ENCODE measurements around the gene LUC7L2. TPM values are rescaled to one million over a fixed set of nuclear protein-coding genes. Genes with fewer than 3 reads are reported as not detected.
"Not testable (repeated sequence)": the region's sequence is repeated elsewhere in the genome, so short reads cannot be mapped to it uniquely, and the experiment has no call there.

LUC7L2 gene
- total RNA-seq, 1 donor from 2014 or later = 94.7 TPM

DNA sequence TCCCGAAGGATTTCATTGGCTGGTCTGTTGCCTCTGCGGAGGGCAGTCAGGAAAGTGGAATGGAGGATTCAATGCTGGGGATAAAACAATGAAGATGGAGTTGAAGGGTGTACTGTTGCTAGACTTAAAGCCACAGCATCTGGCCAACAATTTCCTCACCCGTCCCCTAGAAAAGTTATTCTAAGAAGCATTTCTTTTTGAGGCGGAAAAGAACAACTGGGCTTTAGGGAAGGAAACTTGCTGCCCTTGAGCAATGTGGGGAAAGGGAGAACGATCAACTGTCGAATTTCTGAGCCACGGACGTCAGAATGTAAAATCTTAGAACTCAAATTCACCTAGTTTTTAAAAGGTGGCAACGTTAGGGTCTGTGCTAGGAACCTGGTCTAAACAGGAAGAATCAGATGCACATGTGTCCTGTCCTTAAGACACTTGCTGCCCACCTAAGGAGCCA is 17.9 kb upstream of the LUC7L2 start:
- Mint-ChIP-seq H3K9me3 (ENCODE audit: low read depth) (peaks cover 5% of the 10 kb centered on the region), H3K27ac (peak overlapping the region; percentile 100), H3K27me3 (no peaks in the 10 kb centered on the region), H3K4me3 (ENCODE audit: low read depth) (peak overlapping the region; percentile 94), H3K36me3 (ENCODE audit: insufficient read depth) (peaks cover 11% of the 10 kb centered on the region), H3K4me1 (ENCODE audit: low read depth) (peaks cover 11% of the 10 kb centered on the region)
- no peak for DNase-seq (ENCODE audit: low spot score, unreplicated experiment)
- TF ChIP-seq, protein P1, sequence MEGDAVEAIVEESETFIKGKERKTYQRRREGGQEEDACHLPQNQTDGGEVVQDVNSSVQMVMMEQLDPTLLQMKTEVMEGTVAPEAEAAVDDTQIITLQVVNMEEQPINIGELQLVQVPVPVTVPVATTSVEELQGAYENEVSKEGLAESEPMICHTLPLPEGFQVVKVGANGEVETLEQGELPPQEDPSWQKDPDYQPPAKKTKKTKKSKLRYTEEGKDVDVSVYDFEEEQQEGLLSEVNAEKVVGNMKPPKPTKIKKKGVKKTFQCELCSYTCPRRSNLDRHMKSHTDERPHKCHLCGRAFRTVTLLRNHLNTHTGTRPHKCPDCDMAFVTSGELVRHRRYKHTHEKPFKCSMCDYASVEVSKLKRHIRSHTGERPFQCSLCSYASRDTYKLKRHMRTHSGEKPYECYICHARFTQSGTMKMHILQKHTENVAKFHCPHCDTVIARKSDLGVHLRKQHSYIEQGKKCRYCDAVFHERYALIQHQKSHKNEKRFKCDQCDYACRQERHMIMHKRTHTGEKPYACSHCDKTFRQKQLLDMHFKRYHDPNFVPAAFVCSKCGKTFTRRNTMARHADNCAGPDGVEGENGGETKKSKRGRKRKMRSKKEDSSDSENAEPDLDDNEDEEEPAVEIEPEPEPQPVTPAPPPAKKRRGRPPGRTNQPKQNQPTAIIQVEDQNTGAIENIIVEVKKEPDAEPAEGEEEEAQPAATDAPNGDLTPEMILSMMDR (IDR thresholded peaks at IDR 0.05; ENCODE audit: unreplicated experiment) = no peak

DNA sequence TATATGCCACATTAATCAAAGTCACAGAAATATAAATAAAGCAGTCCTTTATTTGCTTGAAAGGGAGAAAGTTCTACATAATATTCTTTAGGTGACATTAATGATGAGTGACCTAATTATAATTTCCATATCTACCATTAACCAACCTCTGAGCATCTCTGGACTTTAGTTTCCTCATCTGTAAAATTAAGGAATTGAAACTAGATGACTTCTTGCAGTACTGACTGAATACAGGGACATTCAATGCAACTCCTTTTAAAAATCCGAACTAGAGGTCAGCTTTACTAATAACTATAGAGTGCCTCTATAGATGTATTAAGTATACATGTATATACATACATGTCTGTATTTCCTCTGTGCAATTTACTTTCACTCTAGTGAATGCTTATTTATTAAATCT is 14.7 kb upstream of the LUC7L2 start:
- H3K27ac Mint-ChIP-seq = no peak overlapping the region
- peaks cover 11% of the 10 kb centered on the region for H3K4me1 Mint-ChIP-seq (ENCODE audit: low read depth)
- H3K4me3 Mint-ChIP-seq (ENCODE audit: low read depth) = no peak overlapping the region
- peaks cover 18% of the 10 kb centered on the region for H3K36me3 Mint-ChIP-seq (ENCODE audit: insufficient read depth)
- no peaks in the 10 kb centered on the region for H3K27me3 Mint-ChIP-seq
- no peaks in the 10 kb centered on the region for H3K9me3 Mint-ChIP-seq (ENCODE audit: low read depth)
- TF ChIP-seq, protein P1 (IDR thresholded peaks at IDR 0.05; ENCODE audit: unreplicated experiment) = no peak
- no peak for DNase-seq (ENCODE audit: low spot score, unreplicated experiment)

DNA sequence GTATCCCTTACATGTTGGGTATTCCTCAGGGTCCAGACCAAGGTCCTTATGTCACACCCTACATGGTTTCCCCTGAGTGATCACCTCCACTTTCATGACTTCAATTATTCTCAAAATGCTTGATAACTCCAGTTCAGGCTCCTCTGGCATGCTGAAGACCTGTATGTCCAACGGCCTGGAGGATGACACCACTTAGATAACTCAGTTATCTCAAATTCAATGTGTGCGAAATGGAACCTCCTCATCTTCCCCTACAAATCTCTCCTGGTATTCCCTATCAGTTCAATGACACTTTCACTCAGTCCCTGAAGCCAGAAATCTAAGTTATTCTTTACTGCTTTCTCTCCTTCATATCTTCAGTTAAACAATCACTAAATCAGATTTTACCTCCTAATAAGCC is 8.7 kb upstream of the LUC7L2 start:
- no peak overlapping the region for H3K4me3 Mint-ChIP-seq (ENCODE audit: low read depth)
- H3K9me3 Mint-ChIP-seq (ENCODE audit: low read depth) = no peaks in the 10 kb centered on the region
- TF ChIP-seq, protein P1 (IDR thresholded peaks at IDR 0.05; ENCODE audit: unreplicated experiment) = no peak
- no peaks in the 10 kb centered on the region for H3K4me1 Mint-ChIP-seq (ENCODE audit: low read depth)
- DNase-seq (ENCODE audit: low spot score, unreplicated experiment) = no peak
- no peak overlapping the region for H3K27ac Mint-ChIP-seq
- H3K36me3 Mint-ChIP-seq (ENCODE audit: insufficient read depth) = peaks cover 23% of the 10 kb centered on the region
- H3K27me3 Mint-ChIP-seq = no peaks in the 10 kb centered on the region

DNA sequence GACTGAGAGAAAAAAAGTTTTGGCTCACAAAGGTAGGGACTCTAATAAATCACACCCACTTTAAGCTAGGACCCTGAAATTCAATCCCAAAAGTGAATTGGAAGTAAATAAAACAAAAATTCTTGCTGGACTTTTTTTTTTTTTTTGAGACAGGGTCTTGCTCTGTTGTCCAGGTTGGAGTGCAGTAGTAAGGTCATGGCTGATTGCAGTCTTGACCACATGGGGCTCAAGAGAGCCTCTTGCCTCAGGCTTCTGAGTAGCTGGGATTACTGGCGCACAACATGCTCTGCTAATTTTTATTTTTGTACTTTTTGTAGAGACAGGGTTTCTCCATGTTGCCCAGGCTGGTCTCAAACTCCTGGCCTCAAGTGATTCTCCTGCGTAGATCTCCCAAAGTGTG is 5.0 kb upstream of the LUC7L2 start:
- Mint-ChIP-seq H3K4me1 (ENCODE audit: low read depth) (peaks cover 4% of the 10 kb centered on the region), H3K36me3 (ENCODE audit: insufficient read depth) (peaks cover 19% of the 10 kb centered on the region), H3K4me3 (ENCODE audit: low read depth) (no peak overlapping the region), H3K27ac (no peak overlapping the region), H3K27me3 (no peaks in the 10 kb centered on the region), H3K9me3 (ENCODE audit: low read depth) (no peaks in the 10 kb centered on the region)
- TF ChIP-seq, protein P1 (IDR thresholded peaks at IDR 0.05; ENCODE audit: unreplicated experiment) = no peak
- no peak for DNase-seq (ENCODE audit: low spot score, unreplicated experiment)

DNA sequence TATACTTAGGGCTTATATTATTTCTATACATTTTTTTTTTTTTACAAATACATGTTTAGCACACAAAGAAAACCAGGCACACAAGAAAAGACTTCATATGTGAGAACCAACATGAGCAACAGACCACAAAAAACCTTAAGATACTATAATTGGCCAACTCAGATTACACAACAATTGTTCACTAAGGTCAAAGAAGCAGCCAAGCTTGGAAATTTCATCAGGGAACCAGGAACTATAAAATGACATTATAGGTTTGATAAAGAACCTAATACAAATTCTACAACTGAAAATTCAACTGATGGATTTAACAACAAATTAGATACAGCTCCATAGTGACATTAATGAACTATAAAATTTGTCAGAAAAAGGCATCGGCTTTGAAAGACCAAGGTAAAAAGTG is 4.4 kb upstream of the LUC7L2 start:
- no peak overlapping the region for H3K4me3 Mint-ChIP-seq (ENCODE audit: low read depth)
- no peaks in the 10 kb centered on the region for H3K27me3 Mint-ChIP-seq
- TF ChIP-seq, protein P1 (IDR thresholded peaks at IDR 0.05; ENCODE audit: unreplicated experiment) = no peak
- peaks cover 4% of the 10 kb centered on the region for H3K4me1 Mint-ChIP-seq (ENCODE audit: low read depth)
- H3K36me3 Mint-ChIP-seq (ENCODE audit: insufficient read depth) = peaks cover 17% of the 10 kb centered on the region
- H3K27ac Mint-ChIP-seq = peak overlapping the region; percentile 14
- no peaks in the 10 kb centered on the region for H3K9me3 Mint-ChIP-seq (ENCODE audit: low read depth)
- DNase-seq (ENCODE audit: low spot score, unreplicated experiment) = no peak

DNA sequence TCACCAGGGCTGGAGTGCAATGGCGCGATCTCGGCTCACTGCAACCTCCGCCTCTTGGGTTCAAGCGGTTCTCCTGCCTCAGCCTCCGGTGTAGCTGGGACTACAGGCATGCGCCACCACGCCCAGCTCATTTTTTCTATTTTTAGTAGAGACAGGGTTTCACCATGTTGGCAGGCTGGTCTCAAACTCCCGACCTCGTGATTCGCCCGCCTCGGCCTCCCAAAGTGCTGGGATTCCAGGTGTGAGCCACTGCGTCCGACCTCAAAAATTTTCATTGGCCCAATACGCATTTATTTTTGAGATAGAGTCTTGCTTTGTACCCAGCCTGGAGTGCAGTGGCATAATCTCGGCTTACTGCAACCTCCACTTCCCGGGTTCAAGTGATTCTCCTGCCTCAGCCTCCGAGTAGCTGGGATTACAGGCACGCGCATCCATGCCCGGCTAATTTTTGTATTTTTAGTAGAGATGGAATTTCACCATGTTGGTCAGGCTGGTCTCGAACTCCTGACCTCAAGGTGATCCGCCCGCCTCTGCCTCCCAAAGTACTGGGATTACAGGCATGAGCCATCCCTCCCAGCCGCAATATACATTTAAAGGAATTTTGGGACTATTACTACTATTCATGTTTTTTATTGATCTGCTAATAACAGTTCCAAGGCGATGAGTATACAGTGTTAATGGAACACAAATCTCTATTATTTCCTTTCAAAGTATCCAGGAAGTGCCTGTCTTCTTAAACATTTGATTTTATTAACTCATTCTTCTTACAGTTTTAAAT is 1.8 kb upstream of the LUC7L2 start:
- H3K36me3 Mint-ChIP-seq (ENCODE audit: insufficient read depth) = peaks cover 11% of the 10 kb centered on the region
- peaks cover 22% of the 10 kb centered on the region for H3K4me1 Mint-ChIP-seq (ENCODE audit: low read depth)
- DNase-seq (ENCODE audit: low spot score, unreplicated experiment); H3K9me3 Mint-ChIP-seq (ENCODE audit: low read depth); H3K27me3 Mint-ChIP-seq: not testable (repeated sequence)
- H3K27ac Mint-ChIP-seq = peak overlapping the region; percentile 99
- H3K4me3 Mint-ChIP-seq (ENCODE audit: low read depth) = peak overlapping the region; percentile 97

All from progenitor cell of endocrine pancreas (in vitro differentiated cells).